NCI-H82 treated with DMSO at 0.1 percent for 48 hours (cell line): Measurements from ENCODE around the gene PARP11.

Experiments used
- DNase-seq: peaks from one replicate; lab custom pipeline; 2025; ENCODE audit not compliant: unreplicated experiment; lab: John Stamatoyannopoulos, UW

Gene PARP11

DNA sequence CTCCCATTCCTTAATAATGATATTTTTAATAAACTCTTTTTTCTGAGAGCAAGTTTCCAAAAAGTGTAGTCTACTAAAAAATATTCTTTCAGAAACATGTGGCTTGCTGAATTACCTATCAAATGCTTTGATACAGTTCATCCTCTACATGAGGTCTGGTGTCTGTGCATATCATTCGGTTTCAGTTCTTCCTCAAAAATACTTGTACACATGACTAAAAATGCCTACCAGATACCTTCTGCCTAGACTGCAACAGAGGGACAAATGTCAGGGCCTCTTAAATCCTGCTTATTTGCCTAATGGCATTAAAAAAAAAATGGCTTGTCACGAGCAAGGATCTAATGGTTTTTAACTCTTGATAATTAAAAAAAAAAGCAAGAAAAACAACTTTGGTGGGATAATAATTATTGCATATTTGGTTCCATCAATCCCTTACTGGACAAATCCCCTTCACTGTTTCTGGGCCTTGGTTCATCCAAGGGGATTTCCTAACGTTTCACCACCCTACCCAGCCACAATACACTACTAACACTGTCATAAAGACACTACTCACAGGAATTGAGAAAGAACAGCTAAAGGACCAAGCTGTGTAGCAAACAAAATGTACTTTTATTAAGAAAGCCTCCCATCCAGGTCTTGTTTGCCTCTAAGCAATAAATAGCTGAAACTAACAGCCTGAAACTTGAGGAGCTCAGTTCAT, 45.7 kb downstream of the PARP11 start:
- peak; percentile 87 for DNase-seq

DNA sequence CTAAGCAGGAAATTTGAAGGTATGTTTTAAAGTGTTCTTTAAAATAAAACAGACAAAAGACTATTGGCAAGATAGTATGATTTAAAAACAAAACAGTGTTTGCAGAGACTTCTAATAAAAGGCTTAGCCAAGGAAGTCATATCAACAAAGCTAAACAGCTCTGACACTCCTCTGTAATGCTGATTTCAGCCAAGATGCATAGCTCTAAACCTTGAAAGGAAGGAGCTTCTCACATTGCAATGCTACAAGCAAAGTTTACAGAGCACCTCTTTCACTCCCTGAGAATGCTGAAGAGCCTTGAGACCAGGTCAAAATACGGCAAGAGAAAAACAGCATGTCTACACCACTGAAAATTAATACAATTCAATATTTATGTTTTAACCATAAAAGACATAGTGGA, 51.8 kb downstream of the PARP11 start:
- no peak for DNase-seq

DNA sequence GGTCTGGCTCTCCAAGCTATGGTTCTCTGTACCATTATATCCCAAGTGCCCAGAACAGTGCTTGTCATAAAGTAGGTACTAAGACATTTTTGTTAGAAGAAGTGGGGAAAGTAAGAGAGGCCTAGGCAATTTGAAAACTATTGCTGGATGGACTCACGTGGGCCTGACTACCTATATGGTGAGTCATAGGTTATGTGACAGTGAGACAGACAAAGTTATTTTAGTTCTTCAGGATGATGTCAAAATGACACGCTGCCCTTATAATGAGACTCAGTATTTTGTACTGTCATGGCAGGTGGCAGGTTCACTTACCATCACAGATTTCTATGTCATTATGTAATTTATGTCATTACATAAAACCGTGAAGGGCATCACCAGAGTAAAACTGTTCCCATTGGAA, 53.1 kb downstream of the PARP11 start:
- DNase-seq = no peak

GRCh38 chr12:3816266-3816665, 56.9 kb downstream of the PARP11 start:
- no peak for DNase-seq

DNA sequence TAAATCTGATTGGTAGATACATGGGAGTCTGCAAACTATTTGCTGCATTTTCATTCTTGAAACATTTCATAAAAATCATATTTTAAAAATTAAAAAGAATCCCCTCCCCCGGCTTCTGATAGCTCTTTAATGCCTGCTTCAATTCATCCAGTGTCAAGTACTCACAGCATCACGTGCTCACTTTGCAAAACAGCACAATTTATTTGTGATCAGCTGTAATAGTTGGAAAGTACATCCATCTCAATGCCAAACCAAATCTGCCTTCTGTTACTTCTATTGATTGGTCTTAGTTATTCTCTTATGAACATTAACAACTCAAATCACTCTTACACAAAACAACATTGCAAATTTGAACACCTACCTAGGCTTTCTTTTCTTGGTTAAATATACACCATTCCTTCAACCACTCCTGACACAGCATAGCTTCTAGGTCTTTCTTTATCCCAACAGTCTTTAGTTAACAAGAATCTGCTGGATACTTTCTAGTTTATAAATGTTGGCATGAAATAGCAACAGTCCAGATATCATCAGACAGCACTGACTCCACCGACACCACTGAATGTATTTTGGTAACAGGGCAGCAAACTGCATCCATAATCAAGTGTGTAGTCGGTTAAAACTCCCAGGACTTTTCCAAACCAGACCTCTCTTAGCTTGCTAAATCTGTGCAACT, 58.0 kb downstream of the PARP11 start:
- no peak for DNase-seq

DNA sequence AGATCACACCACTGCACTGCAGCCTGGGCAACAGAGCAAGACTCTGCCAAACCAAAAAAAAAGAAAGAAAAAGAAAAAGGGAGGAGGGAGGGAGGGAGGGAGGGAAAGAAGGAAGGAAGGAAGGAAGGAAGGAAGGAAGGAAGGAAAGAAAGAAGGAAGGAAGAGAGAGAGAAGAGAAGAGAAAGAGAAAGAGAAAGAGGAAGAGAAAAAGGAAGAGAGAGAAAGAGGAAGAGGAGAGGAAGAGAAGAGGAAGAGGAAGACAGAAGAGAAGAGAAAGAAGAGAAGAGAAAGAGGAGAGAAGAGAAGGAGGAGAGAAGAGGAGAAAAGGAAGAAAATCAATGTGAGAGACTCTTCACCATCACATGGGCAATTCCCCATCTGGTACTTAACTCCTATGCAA, 62.7 kb downstream of the PARP11 start:
- DNase-seq = no peak

DNA sequence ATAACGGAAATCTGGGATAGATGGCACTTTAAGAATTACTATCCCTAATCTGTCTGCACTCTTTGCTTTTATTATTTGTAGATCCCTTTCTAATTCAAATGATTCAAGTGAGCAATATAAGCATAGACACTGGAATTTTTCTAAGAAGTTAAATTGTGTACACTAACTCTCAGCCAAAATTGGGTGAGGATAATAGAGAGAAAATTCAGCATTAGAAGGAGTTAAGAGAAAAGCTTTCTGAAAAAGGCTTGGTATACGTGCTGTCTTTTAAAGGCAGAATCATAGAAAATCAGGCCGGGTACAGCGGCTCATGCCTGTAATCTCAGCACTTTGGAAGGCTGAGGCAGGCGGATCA, 63.2 kb downstream of the PARP11 start:
- DNase-seq = no peak

DNA sequence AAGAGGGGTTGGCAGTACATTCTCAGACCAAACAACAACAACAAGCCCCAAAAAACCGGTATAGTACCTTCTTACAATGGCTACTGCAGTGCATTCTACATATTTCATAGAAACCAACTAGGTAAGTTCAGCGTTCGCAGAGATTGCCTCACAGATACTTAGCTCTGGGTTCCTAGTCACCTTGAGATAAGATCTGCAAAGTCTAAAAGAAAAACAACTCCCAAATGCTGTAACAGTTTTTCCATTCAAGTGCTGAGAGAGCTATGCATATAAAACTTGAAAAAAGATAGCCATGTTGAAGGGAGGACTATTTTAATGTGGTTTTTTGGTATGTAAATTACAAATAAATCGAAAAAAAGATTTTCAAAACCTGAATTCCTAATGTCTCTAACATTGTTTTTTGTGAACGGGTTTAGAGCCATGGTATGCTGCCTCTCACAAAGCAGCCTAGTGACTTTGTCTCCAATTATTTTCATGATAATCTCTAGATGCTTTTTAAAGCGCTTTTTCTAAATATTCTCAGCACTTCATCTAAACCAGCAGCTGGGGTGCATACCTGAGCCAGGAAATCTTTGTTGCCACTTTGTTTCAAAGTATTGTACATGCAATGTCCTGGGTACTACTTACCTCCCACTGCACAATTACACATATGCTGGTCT, 63.7 kb downstream of the PARP11 start:
- DNase-seq = no peak

GRCh38 chr12:3805077-3805476, 68.1 kb downstream of the PARP11 start:
- no peak for DNase-seq

- DNase-seq = peak; percentile 68
Observed at GRCh38 chr12:3803865-3804472, 69.2 kb downstream of the PARP11 start.

GRCh38 chr12:3802721-3803120, 70.5 kb downstream of the PARP11 start:
- no peak for DNase-seq

GRCh38 chr12:3797531-3798048, 75.6 kb downstream of the PARP11 start:
- no peak for DNase-seq

- DNase-seq = no peak
Observed at GRCh38 chr12:3795492-3796133, 77.6 kb downstream of the PARP11 start.

DNA sequence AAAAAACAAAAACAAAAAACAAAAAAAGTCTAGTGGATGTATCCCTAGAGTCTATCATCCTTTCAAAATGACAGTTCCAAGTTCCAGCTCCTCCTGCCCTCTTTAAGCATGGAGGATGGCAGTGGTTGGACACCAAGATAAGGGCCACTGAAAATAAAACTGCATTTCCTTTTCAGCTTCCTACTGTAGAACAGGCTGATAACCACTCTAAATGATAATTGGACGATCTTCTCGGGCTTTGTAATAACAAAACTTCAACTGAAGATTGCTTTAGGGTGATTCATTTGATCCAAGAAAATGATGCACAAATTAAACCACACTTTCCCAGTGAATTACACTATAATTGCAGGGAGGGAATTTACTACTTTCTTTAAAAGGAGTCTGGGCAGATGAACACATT, 78.1 kb downstream of the PARP11 start:
- DNase-seq = no peak

GRCh38 chr12:3792623-3793288, 80.4 kb downstream of the PARP11 start:
- DNase-seq = no peak

- no peak for DNase-seq
Observed at GRCh38 chr12:3791256-3791874, 81.8 kb downstream of the PARP11 start.

GRCh38 chr12:3790642-3791041, 82.6 kb downstream of the PARP11 start:
- DNase-seq = no peak

DNA sequence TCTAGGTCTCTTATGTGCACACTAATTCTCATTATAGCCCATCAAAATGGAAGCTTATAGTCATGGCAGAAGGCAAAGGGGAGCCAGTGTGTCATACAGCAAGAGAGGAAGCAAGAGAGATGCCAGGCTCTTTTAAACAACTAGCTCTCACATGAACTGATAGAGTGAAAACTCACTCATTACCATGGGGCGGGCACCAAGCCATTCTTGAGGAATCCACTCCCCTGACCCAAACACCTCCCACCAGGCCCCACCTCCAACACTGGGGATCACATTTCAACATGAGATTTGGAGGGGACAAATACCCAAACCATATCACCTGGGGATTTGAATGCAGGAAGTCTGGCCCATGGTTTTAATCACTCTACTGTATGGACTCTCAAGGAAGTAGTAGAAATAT, 83.4 kb downstream of the PARP11 start:
- DNase-seq = no peak

- peak; percentile 67 for DNase-seq
Observed at GRCh38 chr12:3777206-3777809, 95.9 kb downstream of the PARP11 start.
